HEK293 (cell line): ENCODE measurements around the gene HP.

Source experiments
- CTCF ChIA-PET: fragments of 350-600 bp; formaldehyde crosslinking; extraction: SDS; loops from one replicate; lab custom pipeline; 2021; ENCODE audit warnings: antibody characterized with exemption; lab: Yijun Ruan, JAX
- POLR2A ChIA-PET: fragments of 300-600 bp; formaldehyde crosslinking; extraction: SDS; loops from one replicate; lab custom pipeline; 2020; ENCODE audit warnings: antibody characterized with exemption, inconsistent platforms; lab: Yijun Ruan, JAX
- H3K27ac ChIP-seq: fragments of 200-500 bp; sonication (Bioruptor generic); 2 replicates; pipeline ENCODE4 v1.5.1; 2014; ENCODE audit warnings: low read depth, low read length, control low read depth, inconsistent platforms; ENCODE audit errors: extremely low read depth
- H3K36me3 ChIP-seq, 2 experiments: fragments of 200-500 bp in 1 of 2; sonication (Bioruptor generic) in 1 of 2; 1 replicate in 1 of 2; 2 replicates in 1 of 2; pipeline ENCODE4 v1.5.1; 2014 to 2017; ENCODE audit warnings: inconsistent platforms in 2 of 2, low read length in 2 of 2; ENCODE audit not compliant: control insufficient read depth in 2 of 2, insufficient read depth in 1 of 2
- H3K4me1 ChIP-seq: fragments of 200-500 bp; sonication (Bioruptor generic); 2 replicates; pipeline ENCODE4 v1.5.1; 2014; ENCODE audit warnings: mild to moderate bottlenecking, low read length, inconsistent platforms; ENCODE audit not compliant: control insufficient read depth, insufficient read depth
- H3K4me3 ChIP-seq: 2 replicates; pipeline ENCODE4 v1.5.1; 2011; ENCODE audit warnings: low read depth, mild to moderate bottlenecking, control low read depth, low read length, moderate library complexity
- H3K9me3 ChIP-seq: fragments of 200-500 bp; sonication (Bioruptor generic); 2 replicates; pipeline ENCODE4 v1.5.1; 2014; ENCODE audit warnings: low read depth, low read length, inconsistent platforms; ENCODE audit not compliant: control insufficient read depth, insufficient read depth
- BCL11A ChIP-seq: fragments of 450-650 bp; formaldehyde crosslinking; IDR thresholded peaks from 2 replicates; pipeline ENCODE4 v1.5.1; 2016; ENCODE audit warnings: low read depth, missing biosample characterization, missing genetic modification characterization
- HOXC10 ChIP-seq: sonication (generic); formaldehyde crosslinking; IDR thresholded peaks from 2 replicates; pipeline ENCODE4 v1.8.1; 2023; ENCODE audit warnings: mild to moderate bottlenecking, missing genetic modification reagents
- KLF7 ChIP-seq: fragments of 450-650 bp; formaldehyde crosslinking; IDR thresholded peaks from 2 replicates; pipeline ENCODE4 v1.5.1; 2016; ENCODE audit warnings: missing biosample characterization, missing genetic modification characterization, borderline replicate concordance
- OVOL3 ChIP-seq: fragments of 450-650 bp; formaldehyde crosslinking; IDR thresholded peaks from 2 replicates; pipeline ENCODE4 v1.5.1; 2016; ENCODE audit warnings: missing biosample characterization, missing genetic modification characterization
- PATZ1 ChIP-seq: fragments of 450-650 bp; formaldehyde crosslinking; IDR thresholded peaks from 2 replicates; pipeline ENCODE4 v1.5.1; 2016; ENCODE audit warnings: missing biosample characterization, missing genetic modification characterization
- PRDM4 ChIP-seq: fragments of 450-650 bp; formaldehyde crosslinking; IDR thresholded peaks from 2 replicates; pipeline ENCODE4 v1.5.1; 2017; ENCODE audit warnings: missing biosample characterization, missing genetic modification characterization
- SP3 ChIP-seq: fragments of 450-650 bp; formaldehyde crosslinking; IDR thresholded peaks from 2 replicates; pipeline ENCODE4 v1.5.1; 2016; ENCODE audit warnings: missing biosample characterization, missing genetic modification characterization
- SP7 ChIP-seq: fragments of 450-650 bp; formaldehyde crosslinking; IDR thresholded peaks from 2 replicates; pipeline ENCODE4 v1.5.1; 2016; ENCODE audit warnings: missing biosample characterization, missing genetic modification characterization
- ZBTB10 ChIP-seq: fragments of 450-650 bp; formaldehyde crosslinking; IDR thresholded peaks from 2 replicates; pipeline ENCODE4 v1.5.1; 2016; ENCODE audit warnings: missing biosample characterization, missing genetic modification characterization
- ZBTB44 ChIP-seq: fragments of 450-650 bp; IDR thresholded peaks from 2 replicates; pipeline ENCODE4 v1.5.1; 2018; ENCODE audit warnings: missing biosample characterization, mild to moderate bottlenecking, missing genetic modification characterization
- ZBTB6 ChIP-seq: fragments of 450-650 bp; formaldehyde crosslinking; IDR thresholded peaks from 2 replicates; pipeline ENCODE4 v1.5.1; 2017; ENCODE audit warnings: missing biosample characterization, missing genetic modification characterization
- ZBTB7A ChIP-seq: fragments of 450-650 bp; formaldehyde crosslinking; IDR thresholded peaks from 2 replicates; pipeline ENCODE4 v1.5.1; 2016; ENCODE audit warnings: low read depth, missing biosample characterization, missing genetic modification characterization
- ZNF114 ChIP-seq: fragments of 450-650 bp; formaldehyde crosslinking; IDR thresholded peaks from 2 replicates; pipeline ENCODE4 v1.5.0; 2017; ENCODE audit warnings: missing biosample characterization, missing genetic modification characterization
- ZNF174 ChIP-seq: fragments of 450-650 bp; formaldehyde crosslinking; IDR thresholded peaks from 2 replicates; pipeline ENCODE4 v1.5.0; 2017; ENCODE audit warnings: missing biosample characterization, mild to moderate bottlenecking, missing genetic modification characterization
- ZNF184 ChIP-seq: fragments of 450-650 bp; IDR thresholded peaks from 2 replicates; pipeline ENCODE4 v1.5.1; 2018; ENCODE audit warnings: missing biosample characterization, mild to moderate bottlenecking, missing genetic modification characterization
- ZNF23 ChIP-seq: fragments of 450-650 bp; formaldehyde crosslinking; IDR thresholded peaks from 2 replicates; pipeline ENCODE4 v1.5.1; 2016; ENCODE audit warnings: missing biosample characterization, missing genetic modification characterization, borderline replicate concordance
- ZNF274 ChIP-seq, 2 experiments: fragments of 200-500 bp in 1 of 2; fragments of 450-650 bp in 1 of 2; sonication (Bioruptor generic) in 1 of 2; formaldehyde crosslinking in 1 of 2; IDR thresholded peaks; 2 replicates each; pipeline versions ENCODE4 v1.5.1 to v1.6.1; 2014 to 2016; ENCODE audit warnings: borderline replicate concordance in 1 of 2, inconsistent platforms in 1 of 2, low read length in 1 of 2, missing biosample characterization in 1 of 2, missing genetic modification characterization in 1 of 2
- ZNF324 ChIP-seq: fragments of 450-650 bp; formaldehyde crosslinking; IDR thresholded peaks from 2 replicates; pipeline ENCODE4 v1.5.1; 2016; ENCODE audit warnings: missing biosample characterization, missing genetic modification characterization
- ZNF37A ChIP-seq: fragments of 450-650 bp; IDR thresholded peaks from 2 replicates; pipeline ENCODE4 v1.5.1; 2018; ENCODE audit warnings: missing biosample characterization, missing genetic modification characterization
- ZNF560 ChIP-seq: fragments of 450-650 bp; formaldehyde crosslinking; IDR thresholded peaks from 2 replicates; pipeline ENCODE4 v1.5.1; 2017; ENCODE audit warnings: missing biosample characterization, missing genetic modification characterization, borderline replicate concordance
- ZNF561 ChIP-seq: fragments of 450-650 bp; IDR thresholded peaks from 2 replicates; pipeline ENCODE4 v1.5.1; 2018; ENCODE audit warnings: missing biosample characterization, missing genetic modification characterization, borderline replicate concordance
- ZNF596 ChIP-seq: fragments of 450-650 bp; IDR thresholded peaks from 2 replicates; pipeline ENCODE4 v1.5.0; 2018; ENCODE audit warnings: missing biosample characterization, mild to moderate bottlenecking, missing genetic modification characterization, moderate library complexity
- ZNF692 ChIP-seq: fragments of 450-650 bp; formaldehyde crosslinking; IDR thresholded peaks from 2 replicates; pipeline ENCODE4 v1.5.1; 2016; ENCODE audit warnings: missing biosample characterization, missing genetic modification characterization
- ZSCAN16 ChIP-seq: fragments of 450-650 bp; formaldehyde crosslinking; IDR thresholded peaks from 2 replicates; pipeline ENCODE4 v1.5.1; 2016; ENCODE audit warnings: missing biosample characterization, missing genetic modification characterization
- ZSCAN30 ChIP-seq: fragments of 450-650 bp; IDR thresholded peaks from 2 replicates; pipeline ENCODE4 v1.5.1; 2018; ENCODE audit warnings: missing biosample characterization, mild to moderate bottlenecking, missing genetic modification characterization, moderate library complexity

HP gene

GRCh38 chr16:72050769-72051464, 3.4 kb upstream of the HP start:
- POLR2A ChIA-PET: no interaction called here
- CTCF ChIA-PET: interaction anchor here (0.6 kb wide), 1 partner anchor 147 kb away, joined by 3 read pairs; no protein-coding TSS in a partner anchor
- H3K36me3 ChIP-seq: no peaks in the 10 kb centered on the region

GRCh38 chr16:72051818-72052217, 2.5 kb upstream of the HP start:
- Histone ChIP-seq H3K36me3 (no peaks in the 10 kb centered on the region), H3K4me3 (no peak overlapping the region), H3K9me3 (no peaks in the 10 kb centered on the region), H3K4me1 (no peaks in the 10 kb centered on the region), H3K27ac (no peak overlapping the region)
- CTCF ChIA-PET: no interaction called here
- POLR2A ChIA-PET: no interaction called here
- TF ChIP-seq ZNF23 (tag by site-specific recombination) (no peak), ZNF692 (tag by site-specific recombination) (no peak), ZNF596 (tag by site-specific recombination) (no peak), ZBTB10 (no peak), PATZ1 (tag by site-specific recombination) (no peak), KLF7 (tag by site-specific recombination) (no peak), ZSCAN16 (no peak), SP7 (tag by site-specific recombination) (no peak), ZBTB7A (tag by site-specific recombination) (no peak), ZNF560 (no peak), ZBTB6 (tag by site-specific recombination) (no peak), SP3 (tag by site-specific recombination) (no peak)

More at GRCh38 chr16:72050769-72051464, 3.4 kb upstream of the HP start:
- H3K4me1 ChIP-seq: no peaks in the 10 kb centered on the region
- TF ChIP-seq ZNF184 (tag by site-specific recombination): no peak
- TF ChIP-seq BCL11A (tag by site-specific recombination): no peak
- no peak for TF ChIP-seq ZNF37A (tag by site-specific recombination)
- no peak for TF ChIP-seq ZSCAN30
- TF ChIP-seq ZNF174 (tag by site-specific recombination): no peak
- no peak for TF ChIP-seq HOXC10 (CRISPR knock-in tag)
- no peak for TF ChIP-seq ZBTB44
- no peak for TF ChIP-seq ZNF114 (tag by site-specific recombination)
- no peak for TF ChIP-seq OVOL3 (tag by site-specific recombination)
- TF ChIP-seq ZNF274 (IDR thresholded peaks at IDR 0.05; ENCODE audit: low read length): no peak
- no peak for TF ChIP-seq ZNF274 (tag by site-specific recombination; IDR thresholded peaks at IDR 0.05; ENCODE audit: borderline replicate concordance)
- TF ChIP-seq ZNF324 (tag by site-specific recombination): no peak
- no peak for TF ChIP-seq ZNF561 (tag by site-specific recombination)
- TF ChIP-seq PRDM4 (tag by site-specific recombination): no peak
- TF ChIP-seq, all 188 proteins: peak for 0
- Histone ChIP-seq H3K4me3 (no peak overlapping the region), H3K9me3 (no peaks in the 10 kb centered on the region), H3K27ac (no peak overlapping the region)
